ENCODE results near the gene GPR89A. TPM values are rescaled to one million over a fixed set of nuclear protein-coding genes. Genes with fewer than 3 reads are reported as not detected.

Gene GPR89A
- 21.9 and 23.7 TPM in 2 replicates for total RNA-seq

GRCh38 chr1:145607833-145608733, at the start of gene GPR89A:
GPR89A (plus strand) TSS chr1:145607988; CDS start chr1:145608134, 146 bp downstream.

GRCh38 chr1:145707183-145707867, 99.5 kb downstream of the GPR89A start, which contains the start of gene PDZK1:
PDZK1 (minus strand) TSS chr1:145707368; CDS start chr1:145688021, 19,347 bp downstream.

GRCh38 chr1:145719230-145720079, 111.7 kb downstream of the GPR89A start, which contains the start of gene CD160:
CD160 (plus strand) TSS chr1:145719499; CDS start chr1:145728328, 8,829 bp downstream.

Other genes with a start within 250 kb of the GPR89A start
- gene NBPF20, start 182.4 kb upstream of the GPR89A start, total RNA-seq = 2.6 and 2.8 TPM in 2 replicates
- gene PDZK1, start 99.4 kb downstream of the GPR89A start, total RNA-seq = 0.69 and 1.7 TPM in 2 replicates
- gene CD160, start 111.5 kb downstream of the GPR89A start, total RNA-seq = not detected in 2 replicates
- gene RNF115, start 216.1 kb downstream of the GPR89A start, total RNA-seq = 12.5 and 19.9 TPM in 2 replicates
- 31.4 and 31.7 TPM in 2 replicates for gene POLR3C, start 216.2 kb downstream of the GPR89A start, total RNA-seq
- gene NUDT17, start 237.6 kb downstream of the GPR89A start, total RNA-seq = 1.6 and 2.4 TPM in 2 replicates